Right lobe of liver (tissue), 6 donors: ENCODE data around the gene BAHCC1. TPM values are rescaled to one million over a fixed set of nuclear protein-coding genes. Genes with fewer than 3 reads are reported as not detected.

ENCODE experiments used
- ATAC-seq, 4 donors: fragments of 200-7000 bp; cut with Tn5 transposase; one replicate each; pipeline ENCODE4 v1.9.1; 2020; ENCODE audit warnings: mild to moderate bottlenecking in 4 of 4, moderate library complexity in 4 of 4
- DNase-seq, 3 donors: peaks; one replicate each; pipeline ENCODE4 v3.0.0-alpha.2; 2020
- H3K27ac ChIP-seq, 3 donors: fragments of 200-600 bp; one replicate each; pipeline ENCODE4 v1.8.0; 2022
- H3K27me3 ChIP-seq, 2 donors: fragments of 200-600 bp; one replicate each; pipeline ENCODE4 v1.8.0; 2022
- H3K36me3 ChIP-seq, 4 donors: fragments of 200-600 bp; sonication (generic) in 1 of 4; one replicate each; pipeline versions ENCODE4 v1.5.1 to v1.8.0; 2017 to 2022; ENCODE audit warnings: control low read depth in 1 of 4
- H3K4me1 ChIP-seq, 4 donors: fragments of 200-600 bp; sonication (generic) in 1 of 4; one replicate each; pipeline versions ENCODE4 v1.5.1 to v1.8.0; 2017 to 2022; ENCODE audit warnings: control low read depth in 1 of 4
- H3K4me3 ChIP-seq, 3 donors: fragments of 200-600 bp; one replicate each; pipeline ENCODE4 v1.8.0; 2022
- H3K9me3 ChIP-seq, 4 donors: fragments of 200-600 bp; sonication (generic) in 1 of 4; one replicate each; pipeline versions ENCODE4 v1.5.1 to v1.8.0; 2017 to 2022; ENCODE audit warnings: control low read depth in 1 of 4
- CTCF ChIP-seq, 4 donors: fragments of 200-600 bp in 3 of 4; fragments of 450-650 bp in 1 of 4; IDR thresholded peaks; one replicate each; pipeline versions ENCODE4 v1.5.1 to v1.8.0; 2016 to 2022; ENCODE audit warnings: antibody characterized with exemption in 4 of 4, mild to moderate bottlenecking in 2 of 4
- POLR2A ChIP-seq: fragments of 450-650 bp; IDR thresholded peaks from one replicate; pipeline ENCODE4 v1.6.1; 2017; ENCODE audit warnings: antibody characterized with exemption, mild to moderate bottlenecking
- WGBS: methylation state at CpG from one replicate; pipeline ENCODE4 v1.1.6; 2018; ENCODE audit warnings: low coverage, low lambda C conversion rate; ENCODE audit not compliant: insufficient coverage; ENCODE audit errors: missing lambda C conversion rate; 5-methylcytosine and 5-hydroxymethylcytosine counted together
- intact Hi-C, 2 donors: fragments of 100-400 bp; cut with DNase I; formaldehyde crosslinking; loops; one replicate each; pipeline versions ENCODE4 v1.11.2 to v1.14.1; 2022
- total RNA-seq, 6 experiments: library from RNA; depleted of rRNA in 2 of 6; stranded (reverse); fragments of >200 nt in 2 of 6; fragmentation: NEBNext Ultra II Directional in 3 of 6; extraction: Animal tissue kit (Norgen Biotek cat#: 25700) in 3 of 6; gene quantifications; one replicate each; pipeline versions ENCODE4 v1.1.0 to v1.2.4, GENCODE V29; 2016 to 2023
- donor health status: DM: no; HTN: yes; CAD: no.
- donor health status: DM: no; HTN: no; CAD: no.
- donor health status: DM: no; HTN: no; CAD: no.
- donor health status: DM: no; HTN: yes; CAD: no.
- donor health status: DM: no; HTN: yes; CAD: no.

The BAHCC1 gene
- total RNA-seq, 6 experiments from 2014 or later, result 2.5 to 6.4 (median 4.9) TPM

- Histone ChIP-seq H3K4me3 (no peak overlapping the region), H3K36me3 (no peaks in the 10 kb centered on the region), H3K9me3 (no peaks in the 10 kb centered on the region), H3K27ac (no peak overlapping the region), H3K4me1 (no peaks in the 10 kb centered on the region), H3K27me3 (no peaks in the 10 kb centered on the region)
- TF ChIP-seq POLR2A, result no peak
- no peak for TF ChIP-seq CTCF (IDR thresholded peaks at IDR 0.05)
- no peak for ATAC-seq
- no peak for DNase-seq
- intact Hi-C loops, result no loop called here
- 0% methylated on average over 1 of the region's 29 CpGs for WGBS
Measured at GRCh38 chr17:81412490-81413093, 17.3 kb downstream of the BAHCC1 start.

GRCh38 chr17:81413497-81414135 is 18.4 kb downstream of the BAHCC1 start:
- WGBS, result no CpG with 5 or more reads among the region's 30 CpGs
- H3K27me3 ChIP-seq, result no peaks in the 10 kb centered on the region
- no peak for TF ChIP-seq CTCF (IDR thresholded peaks at IDR 0.05)
- TF ChIP-seq POLR2A, result no peak
- no peaks in the 10 kb centered on the region for H3K36me3 ChIP-seq
- H3K4me3 ChIP-seq, result no peak overlapping the region
- H3K4me1 ChIP-seq, result no peaks in the 10 kb centered on the region
- intact Hi-C loops, result no loop called here
- no peaks in the 10 kb centered on the region for H3K9me3 ChIP-seq
- no peak for DNase-seq
- H3K27ac ChIP-seq, result no peak overlapping the region
- no peak for ATAC-seq

GRCh38 chr17:81414756-81415516 is 19.7 kb downstream of the BAHCC1 start:
- ATAC-seq, result no peak
- no peaks in the 10 kb centered on the region for H3K27me3 ChIP-seq
- WGBS, result 96% methylated on average over 26 of the region's 41 CpGs

GRCh38 chr17:81415681-81416080 is 20.4 kb downstream of the BAHCC1 start:
- no peak overlapping the region for H3K4me3 ChIP-seq
- no peaks in the 10 kb centered on the region for H3K4me1 ChIP-seq
- TF ChIP-seq CTCF (IDR thresholded peaks at IDR 0.05) (no peak), POLR2A (no peak)
- intact Hi-C loops, result no loop called here
- DNase-seq (no peak), ATAC-seq (no peak)
- H3K27me3 ChIP-seq, result no peaks in the 10 kb centered on the region
- H3K36me3 ChIP-seq, result no peaks in the 10 kb centered on the region
- 80% methylated on average over 1 of the region's 15 CpGs for WGBS
- no peak overlapping the region for H3K27ac ChIP-seq
- H3K9me3 ChIP-seq, result no peaks in the 10 kb centered on the region

More at GRCh38 chr17:81414756-81415516, 19.7 kb downstream of the BAHCC1 start:
- TF ChIP-seq CTCF (IDR thresholded peaks at IDR 0.05), result no peak
- H3K4me1 ChIP-seq, result no peaks in the 10 kb centered on the region
- no peaks in the 10 kb centered on the region for H3K9me3 ChIP-seq
- intact Hi-C loops, result no loop called here
- H3K4me3 ChIP-seq, result no peak overlapping the region
- H3K36me3 ChIP-seq, result no peaks in the 10 kb centered on the region
- no peak overlapping the region for H3K27ac ChIP-seq
- no peak for DNase-seq
